SK-N-SH treated with all-trans-retinoic acid at 6 μM for 48 hours (cell line): ENCODE measurements around the gene MCOLN3.

ENCODE experiments used
- ATAC-seq: fragments of 200-7000 bp; cut with Tn5 transposase; 3 replicates; pipeline ENCODE4 v1.9.1; 2020; ENCODE audit warnings: mild to moderate bottlenecking, moderate library complexity
- ARNTL ChIP-seq: fragments of 450-650 bp; formaldehyde crosslinking; IDR thresholded peaks from 2 replicates; pipeline ENCODE4 v1.5.0; 2020; ENCODE audit warnings: low read depth, mild to moderate bottlenecking, moderate library complexity, borderline replicate concordance
- BACH2 ChIP-seq: fragments of 250-450 bp; sonication (Bioruptor Pico); IDR thresholded peaks from 2 replicates; pipeline ENCODE4 v1.9.0; 2021; ENCODE audit warnings: mild to moderate bottlenecking, borderline replicate concordance
- CREB5 ChIP-seq: fragments of 250-450 bp; sonication (Bioruptor Pico); IDR thresholded peaks from 2 replicates; pipeline ENCODE4 v1.5.1; 2020; ENCODE audit warnings: low read depth, mild to moderate bottlenecking, moderate library complexity
- CSDC2 ChIP-seq: fragments of 250-450 bp; sonication (Bioruptor Pico); IDR thresholded peaks from 2 replicates; pipeline ENCODE4 v1.5.0; 2020; ENCODE audit warnings: mild to moderate bottlenecking, moderate library complexity
- CSRNP3 ChIP-seq: fragments of 250-450 bp; sonication (Bioruptor Pico); IDR thresholded peaks from 2 replicates; pipeline ENCODE4 v1.5.1; 2021; ENCODE audit warnings: mild to moderate bottlenecking, moderate library complexity
- GLIS3 ChIP-seq: fragments of 250-450 bp; sonication (Bioruptor Pico); IDR thresholded peaks from 2 replicates; pipeline ENCODE4 v1.5.0; 2020; ENCODE audit warnings: mild to moderate bottlenecking, moderate library complexity
- ISL1 ChIP-seq: fragments of 250-450 bp; sonication (Bioruptor Pico); IDR thresholded peaks from 2 replicates; pipeline ENCODE4 v2.1.2; 2022; ENCODE audit warnings: mild to moderate bottlenecking, moderate library complexity
- POU6F1 ChIP-seq: fragments of 250-450 bp; sonication (Bioruptor Pico); IDR thresholded peaks from 2 replicates; pipeline ENCODE4 v1.8.0; 2021; ENCODE audit warnings: low read depth, mild to moderate bottlenecking, moderate library complexity, borderline replicate concordance
- RARB ChIP-seq: fragments of 250-450 bp; sonication (Bioruptor Pico); IDR thresholded peaks from 2 replicates; pipeline ENCODE4 v1.8.0; 2021; ENCODE audit warnings: mild to moderate bottlenecking, moderate library complexity
- TCF4 ChIP-seq: fragments of 250-450 bp; sonication (Bioruptor Pico); IDR thresholded peaks from 2 replicates; pipeline ENCODE4 v1.8.0; 2021; ENCODE audit warnings: mild to moderate bottlenecking, moderate library complexity, borderline replicate concordance
- ZC3H10 ChIP-seq: fragments of 250-450 bp; sonication (Bioruptor Pico); IDR thresholded peaks from 2 replicates; pipeline ENCODE4 v1.5.1; 2021; ENCODE audit warnings: mild to moderate bottlenecking, moderate library complexity
- ZFP3 ChIP-seq: fragments of 250-450 bp; sonication (Bioruptor Pico); IDR thresholded peaks from 2 replicates; pipeline ENCODE4 v1.5.0; 2020; ENCODE audit warnings: mild to moderate bottlenecking, moderate library complexity
- ZFP30 ChIP-seq: fragments of 450-650 bp; formaldehyde crosslinking; IDR thresholded peaks from 2 replicates; pipeline ENCODE4 v1.5.0; 2022; ENCODE audit warnings: mild to moderate bottlenecking, moderate library complexity
- ZNF565 ChIP-seq: fragments of 450-650 bp; formaldehyde crosslinking; conservative IDR thresholded peaks from 2 replicates; pipeline ENCODE4 v1.5.0; 2020; ENCODE audit warnings: low read depth, mild to moderate bottlenecking, moderate library complexity

Gene MCOLN3

GRCh38 chr1:85041793-85042192, 6.5 kb downstream of the MCOLN3 start:
- ATAC-seq, result no peak
- no peak for TF ChIP-seq ISL1 (CRISPR knock-in tag)
- no peak for TF ChIP-seq ZFP3 (CRISPR knock-in tag)
- TF ChIP-seq CREB5 (CRISPR knock-in tag), result no peak
- TF ChIP-seq ZC3H10 (CRISPR knock-in tag), result no peak
- TF ChIP-seq RARB (CRISPR knock-in tag), result no peak
- TF ChIP-seq ZFP30, result no peak
- no peak for TF ChIP-seq CSRNP3 (CRISPR knock-in tag)
- TF ChIP-seq ARNTL (CRISPR knock-in tag), result no peak

- no peak for TF ChIP-seq ZFP30
- no peak for TF ChIP-seq CREB5 (CRISPR knock-in tag)
- TF ChIP-seq, all 23 proteins: peak for 0
- no peak for ATAC-seq
Measured at GRCh38 chr1:85033221-85033620, 15.1 kb downstream of the MCOLN3 start.

GRCh38 chr1:85030536-85030935, 17.8 kb downstream of the MCOLN3 start:
- no peak for TF ChIP-seq ZFP3 (CRISPR knock-in tag)
- no peak for TF ChIP-seq TCF4 (CRISPR knock-in tag)
- no peak for TF ChIP-seq CSRNP3 (CRISPR knock-in tag)
- TF ChIP-seq, all 23 proteins: peak for 0
- ATAC-seq, result no peak

GRCh38 chr1:85028151-85028550, 20.1 kb downstream of the MCOLN3 start:
- ATAC-seq, result no peak
- TF ChIP-seq ARNTL (CRISPR knock-in tag) (no peak), RARB (CRISPR knock-in tag) (no peak), ZFP30 (no peak), BACH2 (CRISPR knock-in tag) (no peak), POU6F1 (CRISPR knock-in tag) (no peak), CSRNP3 (CRISPR knock-in tag) (no peak), ZFP3 (CRISPR knock-in tag) (no peak), CSDC2 (CRISPR knock-in tag) (no peak), CREB5 (CRISPR knock-in tag) (no peak), GLIS3 (CRISPR knock-in tag) (no peak), ZNF565 (CRISPR knock-in tag) (no peak), ZC3H10 (CRISPR knock-in tag) (no peak)
